GM21528 (cell line): ENCODE results near the gene CDC25A.

Experiments used
- ATAC-seq: cut with Tn5 transposase; IDR thresholded peaks from one replicate; pipeline ENCODE4 v1.9.1; 2021; ENCODE audit warnings: mild to moderate bottlenecking, moderate library complexity; ENCODE audit not compliant: unreplicated experiment, low FRiP score

Gene CDC25A

DNA sequence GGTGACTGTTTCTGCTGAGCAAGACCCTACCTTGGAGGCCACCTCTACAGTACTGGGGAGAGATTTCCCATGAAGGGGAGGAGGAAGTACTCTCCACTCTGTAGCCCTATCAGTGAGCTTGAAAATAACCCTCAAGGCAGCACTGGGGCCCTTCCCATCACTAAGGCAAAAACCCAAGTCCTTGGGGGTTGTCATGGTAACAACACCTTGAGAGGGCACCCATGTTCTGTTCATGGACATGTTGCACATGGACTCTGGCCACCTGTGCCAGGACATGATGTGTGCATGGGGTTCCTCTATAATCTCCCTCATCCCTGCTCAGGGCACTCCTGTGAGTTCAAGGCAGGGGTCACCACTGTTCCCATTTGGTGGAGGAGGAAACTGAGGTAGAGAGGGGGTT, 10.9 kb upstream of the CDC25A start:
- ATAC-seq, result no peak

DNA sequence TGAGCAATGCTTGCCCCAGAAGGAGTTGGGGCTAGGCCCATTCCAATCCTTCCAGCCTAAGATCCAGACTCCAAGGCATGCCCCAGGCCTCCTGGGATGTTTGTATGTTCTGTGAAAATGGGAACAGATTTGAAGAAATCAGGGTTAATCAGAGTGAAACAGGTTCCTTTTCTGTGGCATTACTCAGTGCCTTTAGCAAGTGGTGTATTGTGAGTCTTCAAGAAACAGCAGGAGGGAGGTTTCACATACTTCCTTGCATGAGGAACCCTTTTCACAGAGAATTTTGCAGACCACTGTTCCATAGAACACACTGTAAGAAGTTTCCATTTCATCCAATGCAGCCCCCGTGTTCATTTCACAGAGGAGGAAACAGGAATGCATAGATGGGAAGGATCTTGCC, 8.4 kb upstream of the CDC25A start:
- no peak for ATAC-seq

DNA sequence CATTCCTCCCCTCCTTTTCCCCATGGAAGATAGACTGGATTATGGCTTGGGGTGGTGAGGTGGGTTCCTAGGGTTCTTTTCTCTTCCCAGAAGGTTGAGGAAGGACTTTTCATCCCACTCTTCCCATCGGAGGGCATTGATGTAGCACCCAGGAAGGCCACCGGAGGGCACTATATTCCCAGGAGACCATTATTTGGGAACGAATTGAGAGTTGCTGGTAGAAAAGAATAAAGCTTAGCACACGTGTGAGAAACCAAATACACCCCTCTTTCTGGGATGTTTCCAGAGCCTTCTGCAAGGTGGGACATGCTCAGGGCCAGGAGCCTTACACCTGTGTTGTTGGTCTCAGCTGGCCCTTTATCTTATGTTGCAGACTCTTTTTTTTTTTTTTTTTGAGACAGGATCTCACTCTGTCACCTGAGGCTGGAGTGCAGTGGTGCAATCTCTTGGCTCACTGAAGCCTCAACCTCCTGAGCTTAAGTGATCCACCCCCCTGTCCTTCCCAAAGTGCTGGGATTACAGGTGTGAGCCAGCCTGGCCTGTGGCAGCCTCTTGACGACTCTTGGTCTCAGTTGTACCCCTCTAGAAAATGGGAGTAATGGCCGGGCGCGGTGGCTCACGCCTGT, 6.3 kb upstream of the CDC25A start:
- ATAC-seq, result no peak

DNA sequence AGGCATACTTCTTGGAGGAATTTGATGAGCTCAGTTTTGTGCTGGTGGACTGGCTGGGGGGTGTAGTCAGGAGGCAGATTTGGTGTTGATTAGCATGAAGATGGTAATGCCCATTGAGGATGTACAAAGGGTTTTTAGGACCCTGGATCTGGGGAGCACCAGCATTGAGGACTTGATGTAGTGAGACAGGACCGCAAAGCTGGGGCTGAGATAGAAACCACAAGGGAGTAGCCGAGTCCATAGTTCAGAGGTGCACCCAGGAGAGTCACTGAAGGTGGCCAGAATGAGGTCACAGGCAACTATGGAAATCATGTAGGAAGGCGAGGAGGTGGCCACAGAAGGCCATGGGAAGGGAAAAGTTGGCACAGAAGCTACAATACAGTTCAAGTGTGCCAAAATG, 2.7 kb upstream of the CDC25A start:
- ATAC-seq, result no peak

DNA sequence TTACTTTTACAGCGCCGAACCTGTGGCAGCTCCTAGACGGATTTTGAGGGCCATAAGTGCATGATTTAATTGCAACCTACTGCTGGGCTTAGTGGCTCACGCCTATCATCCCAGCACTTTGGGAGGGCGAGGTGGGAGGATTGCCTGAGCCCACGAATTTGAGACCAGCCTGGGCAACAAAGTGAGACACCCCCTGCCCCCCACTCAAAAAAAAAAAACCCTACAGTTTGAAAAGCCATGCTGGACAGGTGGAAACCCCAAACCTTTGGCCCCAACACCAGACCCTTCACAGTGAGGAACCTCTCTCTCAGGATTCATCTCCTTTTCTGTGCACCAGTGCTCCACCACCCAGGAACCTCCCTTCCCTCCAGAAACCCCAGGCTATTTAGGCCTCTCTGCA, 1.1 kb upstream of the CDC25A start:
- no peak for ATAC-seq

DNA sequence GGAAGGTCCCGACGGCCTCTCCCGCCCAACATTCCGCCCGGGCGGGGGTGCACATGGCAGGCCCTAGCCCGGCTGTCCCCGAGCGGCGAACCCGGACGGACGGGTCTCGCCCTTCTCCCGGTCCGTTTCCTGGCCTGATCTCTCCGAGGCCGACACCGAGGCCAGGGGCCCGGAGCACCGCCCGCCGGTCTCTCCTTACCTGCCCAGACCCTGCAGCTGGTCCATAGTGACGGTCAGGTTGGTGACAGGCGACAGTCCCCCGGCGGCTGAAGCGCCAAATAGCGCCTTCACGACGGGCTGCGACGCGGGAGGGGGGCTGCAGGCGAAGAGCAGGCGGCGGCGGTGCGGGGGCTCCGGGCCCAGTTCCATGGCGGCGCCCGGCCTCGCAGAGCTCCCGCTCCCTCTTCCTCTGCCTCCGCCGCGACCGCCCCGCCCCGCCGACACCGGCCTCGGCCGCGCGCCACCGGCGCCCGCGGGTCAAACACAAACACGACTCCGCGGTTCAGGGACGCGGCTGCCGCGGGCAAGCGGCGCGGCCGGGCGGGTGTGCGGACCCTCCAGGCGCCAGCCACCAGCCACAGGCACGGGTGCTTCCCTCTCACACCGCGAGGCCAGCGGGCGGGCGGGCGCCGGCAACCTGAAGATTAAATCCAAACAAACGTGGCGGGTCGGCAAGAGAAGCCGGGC, 495 bp downstream of the CDC25A start:
- ATAC-seq, result peak; percentile 34

DNA sequence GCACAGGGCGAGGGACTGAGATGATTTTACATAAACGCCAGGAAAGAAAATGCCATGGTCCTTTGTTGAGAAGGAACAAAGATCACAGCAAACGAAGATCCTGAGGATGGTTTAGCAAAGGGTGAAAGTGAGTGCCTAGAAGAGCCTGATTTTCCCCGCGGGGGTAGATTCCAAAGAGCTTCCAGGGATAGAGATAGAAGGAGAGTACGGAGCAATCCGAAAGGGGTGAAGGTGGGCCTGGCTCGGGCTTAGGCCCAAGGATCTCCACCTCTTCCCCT, 977 bp downstream of the CDC25A start:
- ATAC-seq, result no peak

DNA sequence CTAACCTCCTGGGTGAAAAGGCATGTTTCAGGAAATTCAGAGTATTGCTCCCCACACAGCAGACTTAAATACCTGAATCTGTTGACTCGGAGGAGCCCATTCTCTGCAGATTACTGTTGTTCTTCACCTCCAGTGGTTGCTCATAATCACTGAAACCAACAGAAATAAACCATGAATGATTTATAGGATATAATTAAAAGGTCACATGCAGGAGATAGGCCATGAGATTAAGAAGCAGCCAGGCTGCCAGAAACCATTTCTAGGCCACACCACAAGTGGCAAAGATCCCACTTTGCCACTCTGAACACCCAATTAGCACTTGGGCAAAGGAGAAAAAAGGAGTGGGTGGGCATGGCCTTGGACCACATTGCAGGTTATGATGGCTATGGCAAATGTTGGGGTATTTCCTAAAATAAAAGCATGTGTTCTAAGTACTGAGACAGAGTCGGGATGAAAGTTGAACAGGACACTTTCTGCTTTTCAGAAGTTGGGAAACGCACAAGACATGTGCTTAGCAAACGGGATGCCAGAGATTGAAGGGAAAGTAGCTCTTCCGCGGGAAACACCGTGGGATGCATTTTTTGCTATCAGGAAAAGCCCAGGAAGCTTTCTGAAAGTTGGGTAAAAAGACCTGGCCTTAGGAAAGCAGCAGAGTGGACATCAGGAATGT, 1.5 kb downstream of the CDC25A start:
- no peak for ATAC-seq

DNA sequence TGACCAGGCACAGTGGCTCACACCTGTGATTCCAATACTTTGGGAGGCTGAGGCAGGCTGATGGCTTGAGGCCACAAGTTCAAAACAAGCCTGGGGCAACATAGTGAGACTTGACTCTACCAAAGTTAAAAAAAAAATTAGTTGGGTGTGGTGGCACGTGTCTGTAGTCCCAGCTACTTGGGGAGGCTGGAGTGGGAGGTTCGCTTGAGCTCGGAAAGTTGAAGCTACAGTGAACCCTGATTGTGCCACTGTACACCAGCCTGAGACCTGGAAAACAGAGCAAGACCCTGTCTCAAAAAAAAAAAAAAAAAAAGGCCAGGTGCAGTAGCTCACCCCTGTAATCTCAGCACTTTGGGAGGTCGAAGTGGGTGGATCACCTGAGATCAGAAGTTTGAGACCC, 3.1 kb downstream of the CDC25A start:
- no peak for ATAC-seq

DNA sequence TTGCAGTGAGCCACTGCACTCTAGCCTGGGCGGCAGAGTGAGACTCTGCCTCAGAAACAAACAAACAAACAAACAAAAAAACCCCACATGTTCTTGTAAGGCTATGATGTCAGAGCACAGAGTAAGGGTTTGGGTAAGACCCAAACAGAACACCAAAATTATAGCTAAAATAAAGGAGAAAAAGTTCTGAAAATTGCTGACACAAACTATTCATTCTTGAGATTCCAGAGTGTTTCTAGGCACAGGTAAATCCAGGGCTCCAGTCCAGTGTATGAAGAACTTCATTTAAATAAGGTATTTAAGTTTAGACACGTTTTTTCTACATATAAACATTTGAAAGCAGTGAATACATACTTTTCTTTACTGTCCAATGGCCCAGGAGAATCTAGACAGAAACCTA, 3.9 kb downstream of the CDC25A start:
- no peak for ATAC-seq

DNA sequence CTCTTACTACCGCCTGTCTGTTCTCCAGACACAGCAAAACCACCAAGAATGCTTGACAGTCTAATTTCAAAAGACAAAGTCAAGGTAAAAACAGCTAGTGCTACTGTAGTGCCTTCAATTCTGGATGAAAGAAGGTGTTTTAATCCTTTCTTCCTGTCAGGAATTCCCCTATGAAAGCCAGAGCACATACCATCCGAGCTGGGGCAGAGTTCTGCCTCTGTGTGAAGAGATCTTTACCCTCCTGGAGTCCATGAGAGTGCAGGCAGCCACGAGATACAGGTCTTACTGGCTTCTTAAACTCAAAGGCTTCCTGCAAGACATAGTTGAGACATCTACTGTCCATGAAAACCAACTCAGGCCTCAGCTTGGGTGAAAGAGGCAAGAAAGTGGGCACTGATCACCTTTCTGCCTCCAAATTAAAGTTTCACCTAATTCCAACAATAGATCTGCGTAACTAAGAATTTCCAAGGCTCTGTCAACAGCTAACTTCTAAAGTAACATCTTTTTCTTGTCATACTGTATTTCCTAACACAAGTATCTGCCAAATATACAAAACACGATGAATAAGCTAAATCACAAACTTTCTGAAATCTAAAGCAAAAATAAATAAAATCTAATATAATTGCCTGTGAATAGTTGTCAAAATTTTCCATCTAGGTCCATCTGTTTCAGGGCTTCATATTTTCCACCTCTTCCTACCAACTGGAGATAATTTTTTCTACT, 7.5 kb downstream of the CDC25A start:
- ATAC-seq, result no peak

DNA sequence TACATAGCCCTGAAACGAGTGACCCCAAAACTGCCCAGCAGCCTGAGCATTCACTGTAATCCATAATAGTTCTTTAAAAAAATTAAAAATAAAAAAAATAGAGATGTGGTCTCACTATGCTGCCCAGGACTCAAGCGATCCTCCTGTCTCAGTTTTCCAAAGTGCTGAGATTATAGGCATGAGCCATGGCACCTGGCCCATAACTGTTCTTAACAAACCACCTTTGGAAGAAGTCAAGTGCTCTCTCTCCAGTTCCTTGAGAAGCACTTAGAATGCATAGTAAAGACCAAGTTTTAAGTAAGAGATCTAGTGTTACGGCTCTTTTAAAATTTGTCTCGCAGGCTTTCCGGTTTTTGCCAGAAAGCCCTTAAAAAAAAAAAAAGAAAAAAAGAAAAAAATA, 8.2 kb downstream of the CDC25A start:
- ATAC-seq, result no peak

DNA sequence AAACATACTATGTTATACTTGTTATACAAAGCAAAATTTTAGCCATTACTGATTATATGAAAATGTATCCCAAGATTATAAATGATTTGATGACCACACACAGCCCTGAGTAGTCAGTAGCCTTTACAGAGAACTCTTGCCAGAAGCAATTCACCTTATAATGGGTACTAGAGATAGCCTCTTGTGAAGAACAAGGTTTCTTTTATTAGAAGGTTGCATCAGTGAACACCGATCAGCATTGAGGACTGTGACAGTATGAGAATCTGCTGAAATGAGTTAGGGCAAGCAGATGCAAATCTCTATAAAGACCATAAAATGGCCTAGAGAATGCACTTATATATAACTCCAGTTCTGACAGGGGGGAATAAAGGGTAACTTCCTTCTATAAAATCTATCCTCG, 10.1 kb downstream of the CDC25A start:
- ATAC-seq, result no peak

DNA sequence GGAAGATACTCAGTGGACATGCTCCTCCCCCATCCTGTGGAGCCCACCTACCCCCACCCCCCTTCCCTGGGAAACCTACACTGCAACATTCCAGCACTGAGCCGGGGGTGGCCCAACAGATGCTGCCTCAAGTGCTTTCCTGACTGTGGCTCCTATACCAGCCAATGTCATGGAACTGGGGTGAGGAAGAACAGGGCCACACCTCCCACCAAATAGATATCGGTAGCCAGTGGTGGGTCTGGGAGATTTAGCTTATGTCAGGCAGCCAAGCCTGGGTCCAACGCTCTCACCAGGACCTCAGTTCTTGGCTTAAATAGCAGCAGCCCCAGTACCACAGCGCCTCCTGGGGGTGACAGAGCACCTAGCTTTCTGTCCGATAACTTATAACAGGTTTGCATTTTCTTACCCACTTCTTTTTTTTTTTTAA, 30.3 kb downstream of the CDC25A start:
- ATAC-seq, result no peak

DNA sequence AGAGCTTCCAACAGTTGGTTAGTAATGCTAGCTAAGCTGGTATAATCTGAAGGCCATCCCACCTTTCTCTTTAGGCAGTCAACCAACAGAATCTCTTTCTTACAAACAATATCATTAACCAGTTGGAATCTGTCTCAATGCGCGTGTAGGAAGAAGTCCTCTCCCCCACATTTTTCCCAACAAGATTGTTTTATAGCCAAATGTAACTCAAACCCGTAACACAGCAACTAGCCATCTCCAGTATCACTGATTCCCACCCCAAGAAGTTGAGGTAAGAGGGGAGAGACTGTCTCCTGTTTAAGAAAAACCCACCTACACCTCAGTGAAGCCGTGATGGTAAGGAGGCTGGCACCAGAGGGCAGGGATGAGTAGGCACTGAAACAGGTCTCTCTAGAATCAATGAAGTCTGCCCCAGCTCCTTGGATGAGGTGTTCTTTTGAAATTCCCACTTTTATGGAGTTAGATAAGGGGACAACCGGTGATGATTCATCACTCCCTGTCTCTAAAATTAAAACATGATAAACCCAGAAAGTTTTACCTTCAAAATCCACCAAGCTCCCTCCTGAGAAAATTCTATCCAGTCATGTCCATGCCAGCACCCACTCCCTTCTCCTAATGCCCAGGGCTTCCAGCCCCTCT, 30.9 kb downstream of the CDC25A start:
- no peak for ATAC-seq

DNA sequence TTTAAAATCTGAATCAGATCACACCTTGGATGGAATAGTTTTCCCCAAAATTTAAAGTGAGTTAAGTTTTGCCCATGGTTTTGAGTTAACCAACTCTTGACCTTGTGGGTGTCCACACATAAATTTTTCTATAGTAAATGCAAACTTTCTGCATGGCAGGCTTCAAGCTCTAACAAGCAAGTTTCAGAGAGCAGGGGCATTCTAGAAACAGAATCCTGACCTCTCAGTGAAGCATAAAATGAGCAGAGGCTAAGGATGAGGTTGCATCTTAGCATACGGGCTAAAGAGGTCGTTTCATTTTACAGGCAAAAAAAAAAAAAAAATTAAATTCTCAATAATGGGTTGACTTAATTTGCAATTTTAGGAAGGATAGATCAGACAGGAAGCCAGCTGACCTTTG, 32.1 kb downstream of the CDC25A start:
- no peak for ATAC-seq

DNA sequence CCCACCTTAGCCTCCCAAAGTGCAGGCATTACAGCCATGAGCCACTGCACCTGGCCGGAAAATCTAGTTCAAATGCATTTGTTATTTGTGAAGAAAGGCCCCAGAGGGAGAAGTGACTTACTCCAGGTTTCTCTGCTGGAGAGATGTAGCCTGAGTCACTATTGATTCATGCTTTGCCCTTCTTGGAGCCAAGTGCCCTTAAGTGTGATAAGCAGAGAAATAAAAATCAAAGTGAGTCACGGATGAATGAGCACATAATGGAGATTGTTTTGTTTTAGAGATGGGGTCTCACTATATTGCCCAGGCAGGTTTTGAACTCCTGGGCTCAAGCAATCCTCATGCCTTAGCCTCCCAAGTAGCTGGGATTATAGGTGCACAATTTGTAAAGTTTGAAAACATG, 33.1 kb downstream of the CDC25A start:
- no peak for ATAC-seq

DNA sequence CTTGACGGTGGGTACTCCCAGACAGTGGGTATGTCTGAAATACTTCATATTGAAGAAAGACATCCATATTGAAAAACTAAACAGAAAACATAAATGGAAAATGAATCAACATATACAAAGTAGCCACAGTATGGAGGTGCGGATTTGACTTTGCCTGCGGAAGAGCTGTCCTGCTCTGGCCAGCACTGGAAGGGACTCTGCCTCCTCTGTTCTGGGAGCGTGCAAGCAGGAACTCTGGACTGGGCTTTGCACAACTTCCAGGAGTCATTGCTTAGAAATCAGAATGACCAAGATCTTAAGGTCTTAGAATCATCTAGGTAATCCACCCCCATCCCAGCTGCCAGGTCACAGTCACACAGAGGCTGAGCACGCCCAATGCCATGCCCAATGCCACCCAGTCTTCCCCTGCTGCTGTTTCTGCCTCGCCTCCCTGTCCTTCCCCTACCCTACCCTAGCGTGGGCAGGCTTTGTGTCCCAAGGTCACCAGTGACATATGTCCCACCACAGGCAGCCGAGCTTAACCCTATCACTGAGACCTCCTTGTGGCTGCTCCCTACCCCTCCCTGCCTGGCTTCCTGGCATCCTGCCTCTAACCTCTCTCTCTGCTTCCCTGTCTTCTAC, 36.3 kb downstream of the CDC25A start:
- no peak for ATAC-seq

DNA sequence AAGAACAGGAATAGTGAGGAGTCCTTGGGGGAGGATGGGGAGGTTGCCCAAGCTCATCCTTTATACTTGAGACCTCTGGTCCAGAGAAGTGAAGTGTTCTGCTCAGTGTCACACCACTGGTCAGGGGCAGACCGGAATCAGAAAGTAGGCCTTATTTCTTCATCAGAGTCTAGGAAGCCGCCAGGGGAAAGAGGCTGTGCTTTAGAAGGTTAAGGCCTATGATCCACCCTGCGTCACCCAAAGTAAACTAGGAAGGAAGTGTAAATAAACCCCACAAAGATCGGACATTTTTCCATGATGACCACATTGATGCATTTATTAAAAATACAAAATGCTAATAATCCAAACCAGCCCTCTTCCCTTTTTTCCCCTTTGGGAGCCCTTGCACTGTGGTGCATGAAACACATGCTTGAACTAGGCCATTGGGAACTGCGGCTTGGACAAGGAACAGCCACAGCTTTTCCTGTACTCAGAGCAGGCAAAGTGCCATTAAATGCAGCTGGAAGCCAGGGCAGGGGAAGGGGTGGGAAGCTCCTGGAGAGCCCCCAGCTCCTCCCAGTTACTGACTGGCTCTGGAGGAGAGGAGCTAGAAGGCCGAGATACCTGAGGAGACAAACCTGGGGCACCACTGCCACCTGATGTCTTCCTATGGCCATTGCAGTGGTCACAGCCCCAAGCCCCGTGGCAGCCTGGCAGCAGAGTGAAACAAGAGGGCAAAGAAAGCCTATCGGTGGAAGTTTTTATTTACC, 37.0 kb downstream of the CDC25A start:
- no peak for ATAC-seq

DNA sequence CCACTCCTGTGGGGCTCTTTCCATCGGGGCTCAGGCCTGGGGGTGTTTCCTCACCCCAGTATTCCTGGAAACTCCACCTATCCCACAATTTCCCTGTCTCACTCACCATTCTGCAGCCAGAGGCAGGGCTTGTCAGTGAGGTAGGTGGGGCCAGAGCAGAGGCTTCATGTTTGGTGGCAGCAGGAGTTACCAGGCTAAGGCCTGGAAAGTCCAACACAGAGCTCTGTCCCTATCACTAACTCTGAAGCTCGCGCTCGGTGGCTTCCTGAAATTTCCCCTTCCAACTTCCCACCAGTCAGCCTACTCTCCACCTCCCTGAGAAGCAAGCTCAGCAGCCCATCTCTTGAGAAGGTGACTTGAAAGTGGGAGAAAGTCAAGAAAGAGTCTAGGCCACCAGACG, 44.2 kb downstream of the CDC25A start:
- ATAC-seq, result no peak
